K562 (cell line): ENCODE results near the gene PHACTR3. TPM values are rescaled to one million over a fixed set of nuclear protein-coding genes. Genes with fewer than 3 reads are reported as not detected.

Experiments
- ATAC-seq: fragments of 200-7000 bp; cut with Tn5 transposase; 3 replicates; pipeline ENCODE4 v1.9.1; 2020; ENCODE audit warnings: moderate library complexity
- BruUV-seq: library from RNA; stranded (reverse); fragments of 400-500 nt; replicated peaks from 2 replicates; lab custom pipeline; 2021; lab: Mats Ljungman, UMichigan
- CTCF ChIA-PET: fragments of 300-600 bp; formaldehyde crosslinking; extraction: SDS; loops from one replicate; lab custom pipeline; 2021; ENCODE audit warnings: low intra/inter-chr PET ratio; lab: Yijun Ruan, JAX
- POLR2A ChIA-PET: fragments of 300-600, 350-650 bp; sonication (Branson Sonifier 250); formaldehyde crosslinking; extraction: SDS; loops from one replicate; lab custom pipeline; 2021; ENCODE audit warnings: antibody characterized with exemption, inconsistent platforms; lab: Yijun Ruan, JAX
- DNase-seq, 4 experiments: peaks; one replicate each; pipeline versions ENCODE4 v3.0.0 to v3.0.0-alpha.2; 2011 to 2018; ENCODE audit warnings: low spot score in 3 of 4, mixed read lengths in 3 of 4; ENCODE audit errors: extremely low read depth in 1 of 4
- FAIRE-seq: peaks from 2 replicates; lab custom pipeline; 2011; peaks lifted over from hg19 to GRCh38; lab: Jason Lieb, UNC
- H2AFZ ChIP-seq: 2 replicates; pipeline ENCODE4 v1.6.0; 2011; ENCODE audit warnings: low read depth, low read length, control low read depth, inconsistent platforms
- H3K27ac ChIP-seq: fragments of 200-600 bp; 3 replicates; pipeline ENCODE4 v1.8.0; 2011; ENCODE audit warnings: low read depth, mild to moderate bottlenecking, control low read depth, inconsistent platforms, low read length, moderate library complexity, mixed read lengths; ENCODE audit errors: extremely low read depth
- H3K27me3 ChIP-seq, 2 experiments: fragments of 300-600 bp in 1 of 2; 2 replicates in 1 of 2; 3 replicates in 1 of 2; pipeline versions ENCODE4 v1.6.0 to v1.8.0; 2011; ENCODE audit warnings: inconsistent platforms in 2 of 2, low read length in 2 of 2, mild to moderate bottlenecking in 1 of 2, mixed read lengths in 1 of 2, moderate library complexity in 1 of 2; ENCODE audit not compliant: control insufficient read depth in 2 of 2, insufficient read depth in 2 of 2
- H3K36me3 ChIP-seq: fragments of 300-600 bp; 3 replicates; pipeline ENCODE4 v1.8.0; 2011; ENCODE audit warnings: mild to moderate bottlenecking, low read length, inconsistent platforms; ENCODE audit not compliant: control insufficient read depth, insufficient read depth
- H3K4me1 ChIP-seq, 2 experiments: fragments of 200-600 bp in 1 of 2; replicated peaks in 1 of 2; 2 replicates in 1 of 2; 3 replicates in 1 of 2; pipeline versions ENCODE4 v1.5.1 to v1.8.0; 2011; ENCODE audit warnings: inconsistent platforms in 2 of 2, low read length in 2 of 2, mild to moderate bottlenecking in 1 of 2, mixed read lengths in 1 of 2, moderate library complexity in 1 of 2; ENCODE audit not compliant: control insufficient read depth in 2 of 2, insufficient read depth in 2 of 2
- H3K4me2 ChIP-seq: 2 replicates; pipeline ENCODE4 v1.6.1; 2011; ENCODE audit warnings: low read length, control low read depth, inconsistent platforms, mixed read lengths; ENCODE audit not compliant: insufficient read depth
- H3K4me3 ChIP-seq: fragments of 200-600 bp; sonication (generic), shearing (Covaris generic); 2 replicates; pipeline ENCODE4 v1.5.1; 2016; ENCODE audit warnings: control low read depth, inconsistent platforms
- H3K79me2 ChIP-seq: fragments of 200-600 bp; 3 replicates; pipeline ENCODE4 v1.8.0; 2011; ENCODE audit warnings: low read length, inconsistent platforms; ENCODE audit not compliant: control insufficient read depth, insufficient read depth
- H3K9ac ChIP-seq, 2 experiments: 2 replicates each; pipeline versions ENCODE4 v1.6.0 to v1.6.1; 2011; ENCODE audit warnings: low read depth in 2 of 2, low read length in 2 of 2, control low read depth in 1 of 2, inconsistent platforms in 1 of 2, mild to moderate bottlenecking in 1 of 2, mixed read lengths in 1 of 2; ENCODE audit not compliant: insufficient read depth in 1 of 2
- H3K9me1 ChIP-seq: one replicate; pipeline ENCODE4 v1.6.0; 2011; ENCODE audit warnings: inconsistent platforms, mild to moderate bottlenecking, low read length, moderate library complexity; ENCODE audit not compliant: control insufficient read depth, insufficient read depth
- H3K9me3 ChIP-seq: replicated peaks from 2 replicates; pipeline ENCODE4 v1.5.1; 2011; ENCODE audit warnings: low read depth, low read length, inconsistent platforms; ENCODE audit not compliant: control insufficient read depth, insufficient read depth
- H4K20me1 ChIP-seq: replicated peaks from 2 replicates; pipeline ENCODE4 v1.6.1; 2011; ENCODE audit warnings: low read length, inconsistent platforms, mixed read lengths; ENCODE audit not compliant: control insufficient read depth, insufficient read depth
- ARID3A ChIP-seq: IDR thresholded peaks from 2 replicates; pipeline ENCODE4 v1.6.1; 2012; ENCODE audit warnings: low read depth, low read length, improper control_type of control experiment, borderline replicate concordance
- CAMTA2 ChIP-seq: fragments of 250-450 bp; sonication (Bioruptor Pico); conservative IDR thresholded peaks from 2 replicates; pipeline ENCODE4 v1.5.1; 2022
- CBX1 ChIP-seq: sonication (generic); IDR thresholded peaks from 2 replicates; pipeline ENCODE4 v1.6.1; 2016; ENCODE audit warnings: antibody characterized with exemption, low read depth, mild to moderate bottlenecking
- ETV5 ChIP-seq: sonication (generic); formaldehyde crosslinking; IDR thresholded peaks from 2 replicates; pipeline ENCODE4 v1.4.0; 2020; ENCODE audit warnings: low read depth, mild to moderate bottlenecking, missing genetic modification reagents
- GTF2A2 ChIP-seq: IDR thresholded peaks from 2 replicates; pipeline ENCODE4 v1.6.1; 2016; ENCODE audit warnings: mild to moderate bottlenecking, missing genetic modification characterization, missing compliant biosample characterization
- KDM1A ChIP-seq, 2 experiments: fragments of 450-650 bp; IDR thresholded peaks; 2 replicates each; pipeline ENCODE4 v1.6.1; 2016; ENCODE audit warnings: mild to moderate bottlenecking in 2 of 2
- KLF16 ChIP-seq: IDR thresholded peaks from 2 replicates; pipeline ENCODE4 v1.6.1; 2016; ENCODE audit warnings: antibody characterized with exemption
- MEIS2 ChIP-seq: fragments of 450-650 bp; IDR thresholded peaks from 2 replicates; pipeline ENCODE4 v1.6.1; 2014; ENCODE audit warnings: mild to moderate bottlenecking; ENCODE audit not compliant: partially characterized antibody
- PCBP1 ChIP-seq: fragments of 200-400 bp; formaldehyde crosslinking; IDR thresholded peaks from 2 replicates; pipeline ENCODE4 v1.6.1; 2018; ENCODE audit warnings: mild to moderate bottlenecking, low read depth, low read length; ENCODE audit not compliant: poor library complexity, severe bottlenecking
- WGBS: fragments of 100-300 bp; shearing (Covaris generic); methylation state at CpG from one replicate; pipeline ENCODE4 v1.1.6; 2016; ENCODE audit warnings: low coverage, mixed read lengths; ENCODE audit not compliant: insufficient coverage; ENCODE audit errors: missing lambda C conversion rate; 5-methylcytosine and 5-hydroxymethylcytosine counted together
- in situ Hi-C: fragments of 300-500 bp; cut with MboI; formaldehyde crosslinking; loops from 4 replicates; pipeline ENCODE4 v1.15.0; 2018; ENCODE audit warnings: inconsistent platforms, mixed read lengths
- intact Hi-C: fragments of 100-400 bp; cut with micrococcal nuclease; formaldehyde crosslinking; loops from 2 replicates; pipeline ENCODE4 v1.14.2; 2022
- polyA plus RNA-seq, 8 experiments: library from polyadenylated mRNA; depleted of rRNA in 4 of 8; stranded (reverse) in 5 of 8; unstranded in 3 of 8; fragments of >200 nt; fragmentation: Nextera tagmentation in 2 of 8; fragmentation: Illumina TruSeq in 1 of 8; extraction: Ambion mirVana in 2 of 8; extraction: Trizol in 1 of 8; gene quantifications; 2 replicates each; pipeline versions ENCODE4 v1.2.1 to v1.2.3, GENCODE V29; 2011 to 2014; ENCODE audit warnings: inconsistent platforms in 1 of 8, missing spikeins in 1 of 8
- total RNA-seq, 7 experiments: library from RNA; depleted of rRNA in 6 of 7; stranded (reverse); fragments of >200 nt in 6 of 7; fragmentation: Illumina TruSeq in 2 of 7; extraction: Trizol in 2 of 7; gene quantifications; 2 replicates each; pipeline versions ENCODE4 v1.2.1 to v1.2.3, GENCODE V29; 2011 to 2021; ENCODE audit warnings: low replicate concordance in 1 of 7
- TF ChIP-seq, protein P1 (sequence below): IDR thresholded peaks from 3 replicates; pipeline ENCODE4 v1.6.1; 2011; ENCODE audit warnings: borderline replicate concordance, mild to moderate bottlenecking; ENCODE audit not compliant: insufficient read length, insufficient read depth

Gene PHACTR3
- total and polyA plus RNA-seq, 9 of the 15 experiments (the other 6 are each of a cell fraction or from before 2014, with no cell fraction given): not detected

GRCh38 chr20:59575653-59576052, 28.7 kb upstream of the PHACTR3 start:
- TF ChIP-seq, protein P1, sequence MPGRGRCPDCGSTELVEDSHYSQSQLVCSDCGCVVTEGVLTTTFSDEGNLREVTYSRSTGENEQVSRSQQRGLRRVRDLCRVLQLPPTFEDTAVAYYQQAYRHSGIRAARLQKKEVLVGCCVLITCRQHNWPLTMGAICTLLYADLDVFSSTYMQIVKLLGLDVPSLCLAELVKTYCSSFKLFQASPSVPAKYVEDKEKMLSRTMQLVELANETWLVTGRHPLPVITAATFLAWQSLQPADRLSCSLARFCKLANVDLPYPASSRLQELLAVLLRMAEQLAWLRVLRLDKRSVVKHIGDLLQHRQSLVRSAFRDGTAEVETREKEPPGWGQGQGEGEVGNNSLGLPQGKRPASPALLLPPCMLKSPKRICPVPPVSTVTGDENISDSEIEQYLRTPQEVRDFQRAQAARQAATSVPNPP: no peak
- TF ChIP-seq PCBP1 (no peak), CAMTA2 (CRISPR knock-in tag) (no peak), GTF2A2 (tag) (no peak), KDM1A (IDR thresholded peaks at IDR 0.05) (no peak), MEIS2 (no peak), KLF16 (no peak), CBX1 (no peak), ETV5 (CRISPR knock-in tag) (no peak), ARID3A (no peak)
- no peak for ATAC-seq
- DNase-seq: no peak
- intact Hi-C loops (no loop called here), in situ Hi-C loops (no loop called here)
- Histone ChIP-seq H3K27me3 (peaks cover 4 to 45% of the 10 kb centered on the region in 2 experiments; a peak in 3 of 5 replicates), H3K9me1 (no peaks in the 10 kb centered on the region), H2AFZ (no peak overlapping the region), H3K79me2 (no peaks in the 10 kb centered on the region), H3K9me3 (no peaks in the 10 kb centered on the region), H3K27ac (no peak overlapping the region), H3K4me3 (no peak overlapping the region), H3K4me2 (no peak overlapping the region), H3K9ac (no peak overlapping the region), H3K36me3 (no peaks in the 10 kb centered on the region), H3K4me1 (peaks cover 0 to 10% of the 10 kb centered on the region in 2 experiments; a peak in 2 of 5 replicates), H4K20me1 (peaks cover 5% of the 10 kb centered on the region; the same call in 1 of the 2 replicates)
- ChIA-PET POLR2A (interaction anchor here (0.6 kb wide), 1 partner anchor 968 kb away, joined by 3 read pairs; no protein-coding TSS in a partner anchor), CTCF (no interaction called here)
- WGBS: 13% methylated on average over 1 of the region's 1 CpG
- BruUV-seq: no TSS peak
- FAIRE-seq: no peak
